HepG2 (cell line): ENCODE data around the gene MPZ. TPM values are rescaled to one million over a fixed set of nuclear protein-coding genes. Genes with fewer than 3 reads are reported as not detected.

ENCODE experiments used
- ATAC-seq: fragments of 200-7000 bp; cut with Tn5 transposase; 3 replicates; pipeline ENCODE4 v1.9.1; 2020; ENCODE audit warnings: mild to moderate bottlenecking, moderate library complexity
- BruUV-seq: library from RNA; stranded (reverse); fragments of 400-500 nt; replicated peaks from 2 replicates; lab custom pipeline; 2021; lab: Mats Ljungman, UMichigan
- CTCF ChIA-PET: fragments of 300-600 bp; formaldehyde crosslinking; extraction: SDS; loops from one replicate; lab custom pipeline; 2021; ENCODE audit warnings: low total read pairs, inconsistent platforms, low intra/inter-chr PET ratio; lab: Yijun Ruan, JAX
- POLR2A ChIA-PET: fragments of 350-600 bp; sonication (Branson Sonifier 250); formaldehyde crosslinking; loops from one replicate; lab custom pipeline; 2020; ENCODE audit warnings: antibody characterized with exemption, inconsistent platforms; lab: Yijun Ruan, JAX
- DNase-seq: peaks from one replicate; pipeline ENCODE4 v3.0.0-alpha.2; 2015; ENCODE audit warnings: low spot score
- FAIRE-seq: peaks from 3 replicates; lab custom pipeline; 2011; peaks lifted over from hg19 to GRCh38; lab: Jason Lieb, UNC
- H2AFZ ChIP-seq: one replicate; pipeline ENCODE4 v1.6.1; 2011; ENCODE audit warnings: low read length, inconsistent platforms
- H3K27ac ChIP-seq: fragments of 300-600 bp; 3 replicates; pipeline ENCODE4 v1.8.0; 2011; ENCODE audit warnings: mixed run types, mild to moderate bottlenecking, mixed read lengths, low read length, inconsistent platforms; ENCODE audit not compliant: insufficient read depth; ENCODE audit errors: extremely low read length
- H3K27me3 ChIP-seq, 2 experiments: fragments of 200-600 bp in 1 of 2; 2 replicates in 1 of 2; 3 replicates in 1 of 2; pipeline versions ENCODE4 v1.6.0 to v1.8.0; 2011; ENCODE audit warnings: low read length in 2 of 2, mild to moderate bottlenecking in 2 of 2, moderate library complexity in 2 of 2, inconsistent platforms in 1 of 2; ENCODE audit not compliant: insufficient read depth in 2 of 2, control insufficient read depth in 1 of 2
- H3K36me3 ChIP-seq, 2 experiments: fragments of 200-600 bp in 1 of 2; replicated peaks in 1 of 2; 2 replicates in 1 of 2; 3 replicates in 1 of 2; pipeline versions ENCODE4 v1.5.1 to v1.8.0; 2011; ENCODE audit warnings: low read length in 2 of 2, inconsistent platforms in 1 of 2; ENCODE audit not compliant: insufficient read depth in 2 of 2, control insufficient read depth in 1 of 2
- H3K4me1 ChIP-seq: 2 replicates; pipeline ENCODE4 v1.5.1; 2012; ENCODE audit warnings: low read length, inconsistent platforms; ENCODE audit not compliant: insufficient read depth
- H3K4me2 ChIP-seq: 2 replicates; pipeline ENCODE4 v1.6.0; 2011; ENCODE audit warnings: low read depth, low read length, inconsistent platforms
- H3K4me3 ChIP-seq, 3 experiments: fragments of 200-600 bp in 1 of 3; sonication (generic), shearing (Covaris generic) in 1 of 3; replicated peaks in 1 of 3; 2 replicates each; pipeline ENCODE4 v1.5.1; 2011 to 2016; ENCODE audit warnings: low read length in 3 of 3, inconsistent platforms in 2 of 3, low read depth in 2 of 3, mild to moderate bottlenecking in 2 of 3, control low read depth in 1 of 3, mixed read lengths in 1 of 3; ENCODE audit not compliant: insufficient read depth in 1 of 3
- H3K79me2 ChIP-seq: one replicate; pipeline ENCODE4 v1.6.1; 2011; ENCODE audit warnings: low read length, inconsistent platforms; ENCODE audit not compliant: insufficient read depth
- H3K9ac ChIP-seq: 2 replicates; pipeline ENCODE4 v1.6.0; 2011; ENCODE audit warnings: mild to moderate bottlenecking, low read depth, low read length, inconsistent platforms; ENCODE audit not compliant: insufficient read depth
- H3K9me3 ChIP-seq: 2 replicates; pipeline ENCODE4 v1.5.1; 2012; ENCODE audit warnings: mild to moderate bottlenecking, low read length
- H4K20me1 ChIP-seq: 2 replicates; pipeline ENCODE4 v1.6.0; 2011; ENCODE audit warnings: inconsistent platforms, mild to moderate bottlenecking, low read length, moderate library complexity; ENCODE audit not compliant: insufficient read depth
- ADNP ChIP-seq: sonication (generic); formaldehyde crosslinking; IDR thresholded peaks from 2 replicates; pipeline ENCODE4 v1.4.0; 2020; ENCODE audit warnings: missing genetic modification reagents
- ARNT2 ChIP-seq: sonication (generic); formaldehyde crosslinking; IDR thresholded peaks from 2 replicates; pipeline ENCODE4 v1.8.0; 2022; ENCODE audit warnings: mild to moderate bottlenecking, low read depth, missing genetic modification reagents, moderate library complexity
- E2F1 ChIP-seq: sonication (generic); formaldehyde crosslinking; IDR thresholded peaks from 2 replicates; pipeline ENCODE4 v1.5.0; 2020; ENCODE audit warnings: missing genetic modification reagents
- ESRRA ChIP-seq: sonication (generic); formaldehyde crosslinking; IDR thresholded peaks from 2 replicates; pipeline ENCODE4 v1.5.1; 2020; ENCODE audit warnings: mild to moderate bottlenecking, low read depth, missing genetic modification reagents
- ETV6 ChIP-seq: sonication (generic); formaldehyde crosslinking; conservative IDR thresholded peaks from 2 replicates; pipeline ENCODE4 v1.4.0; 2020; ENCODE audit warnings: missing genetic modification reagents
- HMG20B ChIP-seq: conservative IDR thresholded peaks from 2 replicates; pipeline ENCODE4 v1.6.1; 2016; ENCODE audit warnings: missing genetic modification reagents, missing compliant biosample characterization
- PAWR ChIP-seq: sonication (generic); formaldehyde crosslinking; IDR thresholded peaks from 2 replicates; pipeline ENCODE4 v1.4.0; 2020; ENCODE audit warnings: missing genetic modification reagents, mild to moderate bottlenecking, borderline replicate concordance
- RFX5 ChIP-seq: IDR thresholded peaks from 2 replicates; pipeline ENCODE4 v1.6.1; 2011; ENCODE audit warnings: low read depth, low read length, improper control_type of control experiment
- SRSF1 ChIP-seq: fragments of 200-400 bp; formaldehyde crosslinking; optimal IDR thresholded peaks from 2 replicates; pipeline ENCODE3; 2017; ENCODE audit warnings: mild to moderate bottlenecking, low read depth, low read length, moderate library complexity
- XBP1 ChIP-seq: sonication (generic); formaldehyde crosslinking; IDR thresholded peaks from 2 replicates; pipeline ENCODE4 v1.5.0; 2020; ENCODE audit warnings: missing genetic modification reagents
- ZNF670 ChIP-seq: sonication (generic); formaldehyde crosslinking; IDR thresholded peaks from 2 replicates; pipeline ENCODE4 v1.8.0; 2022; ENCODE audit warnings: mild to moderate bottlenecking, missing genetic modification reagents, borderline replicate concordance
- WGBS: methylation state at CpG from one replicate; pipeline ENCODE4 v1.1.6; 2017; ENCODE audit warnings: low lambda C conversion rate; 5-methylcytosine and 5-hydroxymethylcytosine counted together
- in situ Hi-C: cut with HindIII; loops from 2 replicates; pipeline ENCODE4 v1.10.0; 2017; ENCODE audit warnings: low pct_unique_long_range_greater_than_20kb; ENCODE audit not compliant: extremely low pct_ligation_motif_present
- intact Hi-C: fragments of 100-400 bp; cut with micrococcal nuclease; formaldehyde crosslinking; loops from one replicate; pipeline ENCODE4 v1.10.0; 2022; ENCODE audit not compliant: unreplicated experiment
- polyA plus RNA-seq, 8 experiments: library from polyadenylated mRNA; depleted of rRNA in 3 of 8; stranded (reverse) in 7 of 8; unstranded in 1 of 8; fragments of >200 nt; fragmentation: Illumina TruSeq in 4 of 8; extraction: Trizol in 4 of 8; gene quantifications; 2 replicates each; pipeline versions ENCODE4 v1.2.1 to v1.2.3, GENCODE V29; 2011 to 2016; ENCODE audit warnings: low read depth in 4 of 8, missing spikeins in 1 of 8, mixed read lengths in 1 of 8; ENCODE audit not compliant: insufficient read depth in 1 of 8
- total RNA-seq, 5 experiments: library from RNA; depleted of rRNA; stranded (reverse); fragments of >200 nt; fragmentation: Illumina TruSeq; extraction: Trizol; gene quantifications; 2 replicates each; pipeline ENCODE4 v1.2.3, GENCODE V29; 2016; ENCODE audit warnings: low read depth in 1 of 5

MPZ gene
- total and polyA plus RNA-seq, 2 of the 13 experiments (the other 11 are each of a cell fraction or from before 2014, with no cell fraction given) = 18.3 to 24.6 TPM

- Histone ChIP-seq H3K9ac (no peak overlapping the region), H3K27ac (no peak overlapping the region), H3K36me3 (no peaks in the 10 kb centered on the region), H3K9me3 (no peaks in the 10 kb centered on the region), H3K4me3 (no peak overlapping the region), H3K79me2 (no peaks in the 10 kb centered on the region), H3K4me2 (no peak overlapping the region), H2AFZ (no peak overlapping the region), H3K27me3 (no peaks in the 10 kb centered on the region), H4K20me1 (no peaks in the 10 kb centered on the region), H3K4me1 (peaks cover 14% of the 10 kb centered on the region; the same call in 1 of the 2 replicates)
- DNase-seq (no peak), ATAC-seq (no peak), FAIRE-seq (no peak)
- in situ Hi-C loops = no loop called here
- TF ChIP-seq ADNP (CRISPR knock-in tag) (no peak), ZNF670 (CRISPR knock-in tag) (no peak), HMG20B (no peak), PAWR (CRISPR knock-in tag) (no peak), ESRRA (no peak), ETV6 (no peak), E2F1 (CRISPR knock-in tag) (no peak), ARNT2 (no peak), SRSF1 (no peak), XBP1 (CRISPR knock-in tag) (no peak), RFX5 (no peak)
- ChIA-PET CTCF (no interaction called here), POLR2A (no interaction called here)
- WGBS = 69% methylated on average over 9 of the region's 9 CpGs
- intact Hi-C loops = no loop called here
- BruUV-seq = no TSS peak
These were observed 10.4 kb downstream of the MPZ start for GRCh38 chr1:161299347-161299746.
